ENCODE data around the gene PGGHG. TPM values are rescaled to one million over a fixed set of nuclear protein-coding genes. Genes with fewer than 3 reads are reported as not detected.

PGGHG gene
- total and polyA plus RNA-seq, 2 donors from 2014 or later = 16.1 to 64.1 TPM

DNA sequence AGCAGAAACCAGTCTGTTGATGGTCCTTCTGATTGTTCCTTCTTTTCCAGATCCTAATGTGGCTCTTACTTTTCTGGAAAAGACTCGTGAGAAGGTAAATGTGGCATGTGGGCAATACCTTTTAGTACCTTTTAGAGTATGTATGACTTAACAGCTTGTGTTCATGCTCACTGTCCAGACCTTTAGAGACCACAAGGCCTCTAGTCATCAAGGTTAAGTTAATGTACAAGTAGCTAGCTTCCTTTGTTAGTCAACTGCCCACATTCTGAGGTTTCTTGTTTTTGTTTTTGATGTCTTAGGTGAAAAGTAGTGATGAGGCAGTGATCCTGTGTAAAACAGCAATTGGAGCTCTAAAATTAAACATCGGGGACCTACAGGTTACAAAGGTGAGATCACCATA is 44.5 kb upstream of the PGGHG start:
- H3K9ac ChIP-seq (ENCODE audit: low read length in 3 of 3) = no peak overlapping the region
- no peaks in the 10 kb centered on the region for H3K4me1 ChIP-seq (ENCODE audit: control insufficient read depth in 2 of 3, insufficient read depth in 2 of 3, low read depth in 1 of 3, low read length in 3 of 3)
- no peak overlapping the region for H3K4me3 ChIP-seq (ENCODE audit: low read length in 3 of 3)
- no peak for DNase-seq
- intact Hi-C loops (cut with DNase I) = no loop called here
- H3K9me3 ChIP-seq (ENCODE audit: control insufficient read depth in 2 of 3, insufficient read depth in 1 of 3, low read length in 3 of 3) = no peaks in the 10 kb centered on the region
- no peak for FAIRE-seq
- TF ChIP-seq, protein P1, sequence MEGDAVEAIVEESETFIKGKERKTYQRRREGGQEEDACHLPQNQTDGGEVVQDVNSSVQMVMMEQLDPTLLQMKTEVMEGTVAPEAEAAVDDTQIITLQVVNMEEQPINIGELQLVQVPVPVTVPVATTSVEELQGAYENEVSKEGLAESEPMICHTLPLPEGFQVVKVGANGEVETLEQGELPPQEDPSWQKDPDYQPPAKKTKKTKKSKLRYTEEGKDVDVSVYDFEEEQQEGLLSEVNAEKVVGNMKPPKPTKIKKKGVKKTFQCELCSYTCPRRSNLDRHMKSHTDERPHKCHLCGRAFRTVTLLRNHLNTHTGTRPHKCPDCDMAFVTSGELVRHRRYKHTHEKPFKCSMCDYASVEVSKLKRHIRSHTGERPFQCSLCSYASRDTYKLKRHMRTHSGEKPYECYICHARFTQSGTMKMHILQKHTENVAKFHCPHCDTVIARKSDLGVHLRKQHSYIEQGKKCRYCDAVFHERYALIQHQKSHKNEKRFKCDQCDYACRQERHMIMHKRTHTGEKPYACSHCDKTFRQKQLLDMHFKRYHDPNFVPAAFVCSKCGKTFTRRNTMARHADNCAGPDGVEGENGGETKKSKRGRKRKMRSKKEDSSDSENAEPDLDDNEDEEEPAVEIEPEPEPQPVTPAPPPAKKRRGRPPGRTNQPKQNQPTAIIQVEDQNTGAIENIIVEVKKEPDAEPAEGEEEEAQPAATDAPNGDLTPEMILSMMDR (IDR thresholded peaks at IDR 0.05; ENCODE audit: borderline replicate concordance, extremely low read depth, insufficient read depth) = no peak
- peaks cover 17 to 32% (median 30%) of the 10 kb centered on the region in 3 donors for H3K36me3 ChIP-seq (ENCODE audit: control insufficient read depth in 2 of 3, insufficient read depth in 3 of 3, low read length in 3 of 3)
- no peak overlapping the region for H3K27ac ChIP-seq (ENCODE audit: low read depth in 2 of 2, low read length in 2 of 2)
- no peaks in the 10 kb centered on the region for H3K27me3 ChIP-seq (ENCODE audit: control insufficient read depth, insufficient read depth, low read length)

DNA sequence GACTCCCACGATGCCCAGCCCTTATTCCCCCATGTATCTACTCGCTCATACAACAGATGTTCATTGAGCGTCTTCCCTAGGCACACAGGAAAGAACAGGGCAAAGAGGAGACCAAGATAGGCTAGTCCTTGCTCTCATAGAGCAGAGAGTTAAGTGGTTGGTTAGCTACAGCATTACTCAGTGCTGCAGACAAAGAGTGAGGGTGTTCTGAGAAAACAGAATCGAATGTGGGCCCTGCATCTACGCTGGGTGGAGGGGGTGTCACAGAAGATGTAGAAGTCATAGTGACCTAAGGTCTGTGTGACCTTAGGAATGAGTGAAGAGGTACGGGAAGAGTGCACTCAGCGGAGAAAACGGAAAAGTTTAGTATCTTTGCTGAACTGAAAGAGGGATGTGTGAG is 39.9 kb upstream of the PGGHG start:
- FAIRE-seq = no peak
- Histone ChIP-seq H3K27me3 (ENCODE audit: control insufficient read depth, insufficient read depth, low read length) (no peaks in the 10 kb centered on the region), H3K36me3 (ENCODE audit: control insufficient read depth in 2 of 3, insufficient read depth in 3 of 3, low read length in 3 of 3) (peaks cover 17 to 45% (median 43%) of the 10 kb centered on the region in 3 donors)

DNA sequence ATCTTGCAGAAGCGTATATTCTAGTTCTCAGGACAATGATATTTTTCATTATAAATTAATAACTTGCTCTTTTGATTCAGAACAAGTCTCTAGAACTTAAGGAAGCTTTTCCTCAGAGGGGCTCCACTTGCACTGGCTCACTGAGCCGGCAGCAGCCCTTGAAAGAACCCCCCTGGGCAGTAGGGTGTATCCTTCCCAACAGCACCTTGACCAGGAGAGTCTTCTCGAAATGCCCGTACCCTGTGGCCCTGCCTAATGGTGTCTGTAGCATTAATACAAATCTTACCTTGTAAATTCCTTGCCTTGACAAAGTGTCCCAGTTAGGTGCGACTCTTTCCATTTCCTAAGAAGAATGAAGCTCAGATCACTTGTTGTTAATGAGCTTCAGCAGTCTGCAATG is 38.7 kb upstream of the PGGHG start:
- H3K27ac ChIP-seq (ENCODE audit: low read depth in 2 of 2, low read length in 2 of 2) = no peak overlapping the region
- peaks cover 15 to 40% (median 36%) of the 10 kb centered on the region in 3 donors for H3K36me3 ChIP-seq (ENCODE audit: control insufficient read depth in 2 of 3, insufficient read depth in 3 of 3, low read length in 3 of 3)
- no peak for FAIRE-seq

More for the DNA sequence above, 39.9 kb upstream of the PGGHG start:
- H3K4me1 ChIP-seq (ENCODE audit: control insufficient read depth in 2 of 3, insufficient read depth in 2 of 3, low read depth in 1 of 3, low read length in 3 of 3) = no peaks in the 10 kb centered on the region
- H3K27ac ChIP-seq (ENCODE audit: low read depth in 2 of 2, low read length in 2 of 2) = no peak overlapping the region
- H3K9me3 ChIP-seq (ENCODE audit: control insufficient read depth in 2 of 3, insufficient read depth in 1 of 3, low read length in 3 of 3) = no peaks in the 10 kb centered on the region
- TF ChIP-seq, protein P1 (IDR thresholded peaks at IDR 0.05; ENCODE audit: borderline replicate concordance, extremely low read depth, insufficient read depth) = no peak
- H3K4me3 ChIP-seq (ENCODE audit: low read length in 3 of 3) = no peak overlapping the region
- no peak for DNase-seq
- intact Hi-C loops (cut with DNase I) = no loop called here
- H3K9ac ChIP-seq (ENCODE audit: low read length in 3 of 3) = no peak overlapping the region

More for the DNA sequence above, 38.7 kb upstream of the PGGHG start:
- Histone ChIP-seq H3K4me3 (ENCODE audit: low read length in 3 of 3) (no peak overlapping the region), H3K9ac (ENCODE audit: low read length in 3 of 3) (no peak overlapping the region), H3K9me3 (ENCODE audit: control insufficient read depth in 2 of 3, insufficient read depth in 1 of 3, low read length in 3 of 3) (no peaks in the 10 kb centered on the region), H3K27me3 (ENCODE audit: control insufficient read depth, insufficient read depth, low read length) (no peaks in the 10 kb centered on the region), H3K4me1 (ENCODE audit: control insufficient read depth in 2 of 3, insufficient read depth in 2 of 3, low read depth in 1 of 3, low read length in 3 of 3) (no peaks in the 10 kb centered on the region)
- intact Hi-C loops (cut with DNase I) = no loop called here
- TF ChIP-seq, protein P1 (IDR thresholded peaks at IDR 0.05; ENCODE audit: borderline replicate concordance, extremely low read depth, insufficient read depth) = no peak
- DNase-seq = no peak
